Stimulated activated CD8-positive, alpha-beta memory T cell treated with anti-CD3 and anti-CD28 coated beads, Interleukin-15, amount 100 ng/mL, for 4 hours (primary cell): Measurements from ENCODE around the gene ELAVL3.
"Not testable (repeated sequence)": the region's sequence is repeated elsewhere in the genome, so short reads cannot be mapped to it uniquely, and the experiment has no call there.

Source experiments
- DNase-seq, 2 donors: peaks; one replicate each; pipeline ENCODE4 v3.0.0-alpha.2; 2020; ENCODE audit warnings: low read depth in 2 of 2

Gene ELAVL3

GRCh38 chr19:11406703-11407236 is 74.1 kb downstream of the ELAVL3 start:
- DNase-seq = not testable (repeated sequence)

DNA sequence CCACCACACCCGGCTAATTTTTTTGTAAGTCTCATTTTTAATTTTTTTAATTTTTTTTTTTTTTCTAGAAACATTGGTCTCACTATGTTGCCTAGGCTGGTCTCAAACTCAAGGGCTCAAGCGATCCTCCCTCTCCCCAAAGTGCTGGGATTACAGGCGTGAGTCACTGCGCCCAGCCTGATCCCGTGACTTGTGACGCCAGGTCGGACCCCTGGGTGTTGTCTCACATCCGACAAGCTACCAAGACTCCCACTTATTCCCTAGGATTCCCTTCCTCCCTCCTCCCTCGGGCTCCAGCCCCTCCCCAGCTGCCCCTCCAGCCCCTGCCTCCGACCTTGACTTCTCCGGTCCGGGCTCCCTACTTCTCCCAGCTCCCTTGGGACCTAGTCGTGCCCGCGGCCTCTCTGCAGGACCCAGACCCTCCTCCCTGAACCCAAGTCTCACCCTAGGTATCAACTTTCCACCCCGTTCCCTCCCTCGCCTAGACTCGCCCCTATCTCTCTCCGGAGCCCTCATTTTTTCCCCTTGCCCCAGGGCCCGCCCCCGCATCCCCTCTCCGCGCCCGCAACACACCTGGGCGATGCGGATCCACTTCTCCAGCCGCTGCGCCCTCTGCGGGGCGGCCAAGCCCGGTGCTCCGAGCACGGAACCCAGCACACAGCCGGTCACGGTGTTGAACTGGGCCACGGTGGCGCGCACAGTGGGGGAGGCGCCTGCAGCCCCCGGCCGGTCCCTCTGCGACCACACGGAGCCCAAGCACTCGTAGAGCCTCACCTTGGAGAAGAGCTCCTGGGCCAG is 74.8 kb downstream of the ELAVL3 start:
- no peak for DNase-seq

DNA sequence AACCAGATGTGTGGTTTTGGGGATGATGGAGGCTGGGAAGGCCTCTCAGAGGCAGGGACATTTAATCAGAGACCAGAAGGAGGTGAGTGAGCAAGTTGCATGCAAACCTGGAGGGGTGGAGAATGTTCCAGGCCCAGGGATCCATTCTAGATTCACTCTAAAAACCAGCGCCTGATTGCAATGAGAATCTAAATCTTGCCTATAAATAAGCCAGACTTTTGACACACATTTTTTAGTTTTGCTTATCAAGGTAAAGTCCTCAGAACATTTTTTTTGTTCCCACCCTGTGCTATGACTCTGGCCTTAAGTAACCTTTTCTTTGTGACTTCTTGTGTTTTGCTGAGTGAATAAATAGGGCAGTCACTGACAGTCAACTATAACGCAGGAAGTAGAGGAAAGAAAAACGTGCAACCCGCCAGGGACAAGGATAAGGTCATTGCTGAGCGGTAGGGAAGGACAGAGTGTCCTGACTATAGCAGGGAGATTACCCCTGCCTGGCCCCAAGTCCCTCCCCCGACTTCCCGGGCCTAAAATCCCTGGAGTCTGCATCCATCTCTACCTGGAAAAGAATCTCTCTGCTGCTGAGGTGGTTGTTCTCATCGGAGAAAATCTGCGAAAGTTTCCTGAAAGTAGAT is 76.1 kb downstream of the ELAVL3 start:
- no peak for DNase-seq

DNA sequence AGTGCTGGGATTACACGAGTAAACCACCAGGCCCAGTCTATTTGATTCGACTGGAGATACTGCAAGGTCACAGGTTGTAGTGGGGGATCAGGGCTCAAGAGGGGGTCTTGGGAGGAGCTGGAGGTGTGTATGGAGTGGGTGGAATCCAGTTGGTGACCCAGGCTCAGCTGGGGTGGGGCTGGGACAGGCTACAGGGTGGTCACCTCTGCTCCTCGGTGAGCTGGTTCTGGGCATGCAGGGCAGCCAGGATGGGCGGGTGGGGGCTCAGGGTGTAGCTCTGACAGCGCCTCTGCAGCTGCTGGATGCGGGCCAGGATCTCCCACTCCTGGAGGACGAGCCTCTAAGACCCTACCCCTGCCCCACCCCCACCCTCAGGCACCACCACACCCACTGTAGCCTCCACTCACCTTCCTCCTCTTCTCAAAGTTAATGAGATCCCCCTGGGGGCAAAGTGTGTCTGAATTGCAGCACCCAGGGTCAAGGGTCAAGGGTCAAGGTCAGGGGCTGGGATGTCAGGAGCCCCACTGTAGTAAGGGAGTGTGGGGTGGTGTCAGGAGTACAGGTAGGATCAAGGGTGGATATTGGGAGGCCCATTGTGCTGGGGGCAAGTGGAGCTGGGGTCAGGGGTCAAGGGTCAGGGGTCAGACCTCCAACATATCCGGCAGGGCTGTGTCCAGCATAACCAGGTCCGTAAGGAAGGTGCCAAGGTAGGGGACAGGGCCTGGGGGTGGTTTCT is 78.9 kb downstream of the ELAVL3 start:
- DNase-seq = no peak
